Medulla oblongata (tissue), 1 donor: ENCODE results near the gene PPP1R37.

Experiments
- DNase-seq: peaks from one replicate; pipeline ENCODE4 v3.0.0-alpha.2; 2015; ENCODE audit errors: extremely low spot score

PPP1R37 gene

DNA sequence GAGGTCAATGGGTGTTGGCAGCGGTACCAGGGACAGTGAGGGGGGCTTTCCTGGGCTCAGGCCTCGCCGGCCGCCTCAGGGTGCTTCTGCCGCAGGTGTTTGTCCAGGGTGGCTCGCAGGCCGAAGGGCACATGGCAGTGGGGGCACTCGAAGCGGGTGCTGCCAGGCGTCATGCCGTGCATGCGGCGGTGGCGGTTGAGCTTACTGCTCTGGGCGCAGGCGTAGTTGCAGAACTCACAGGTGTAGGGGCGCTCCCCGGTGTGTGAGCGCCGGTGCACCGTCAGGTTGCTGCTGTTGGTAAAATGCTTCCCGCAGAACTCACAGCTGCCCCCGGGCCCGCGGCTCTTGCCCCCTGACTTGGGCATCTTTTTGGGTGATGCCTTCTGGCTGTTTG, 21.4 kb upstream of the PPP1R37 start:
- no peak for DNase-seq

DNA sequence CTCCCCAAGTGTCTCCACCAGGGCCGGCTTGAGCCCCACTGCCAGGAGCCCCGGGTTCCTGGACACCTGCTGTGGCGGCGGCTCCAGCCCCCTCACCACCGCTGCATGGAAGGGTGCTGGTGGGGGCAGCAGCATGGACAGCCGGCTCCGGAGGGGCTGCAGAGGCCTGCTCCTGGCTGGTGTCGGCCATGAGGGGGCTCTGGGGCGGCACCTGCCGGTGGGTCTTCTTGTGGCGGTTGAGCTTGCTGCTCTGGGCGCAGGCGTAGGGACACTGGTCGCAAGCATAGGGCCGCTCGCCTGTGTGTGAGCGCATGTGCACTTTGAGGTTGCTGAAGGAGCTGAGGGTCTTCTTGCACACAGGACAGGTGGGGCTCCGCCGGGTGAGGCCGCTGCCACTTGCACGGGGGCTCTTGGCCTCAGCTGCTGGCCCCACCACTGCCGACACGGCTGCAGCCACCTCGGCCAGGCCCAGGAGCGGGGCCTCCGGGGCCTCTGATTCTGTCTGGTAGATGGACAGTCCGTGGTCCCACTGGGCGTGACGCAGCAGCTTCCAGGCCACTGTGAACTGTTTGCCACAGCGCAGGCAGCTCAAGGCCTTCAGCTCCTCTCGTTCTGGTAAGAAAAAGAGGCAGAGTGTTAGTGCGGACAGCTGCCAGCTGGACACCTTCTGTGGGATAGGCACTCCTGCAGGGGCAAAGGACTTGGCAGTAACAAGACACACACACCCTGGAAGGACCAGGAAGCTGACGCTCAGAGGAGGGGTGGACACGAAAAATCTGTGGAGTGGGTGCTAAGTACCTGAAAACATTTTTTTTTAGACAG, 20.8 kb upstream of the PPP1R37 start:
- no peak for DNase-seq

DNA sequence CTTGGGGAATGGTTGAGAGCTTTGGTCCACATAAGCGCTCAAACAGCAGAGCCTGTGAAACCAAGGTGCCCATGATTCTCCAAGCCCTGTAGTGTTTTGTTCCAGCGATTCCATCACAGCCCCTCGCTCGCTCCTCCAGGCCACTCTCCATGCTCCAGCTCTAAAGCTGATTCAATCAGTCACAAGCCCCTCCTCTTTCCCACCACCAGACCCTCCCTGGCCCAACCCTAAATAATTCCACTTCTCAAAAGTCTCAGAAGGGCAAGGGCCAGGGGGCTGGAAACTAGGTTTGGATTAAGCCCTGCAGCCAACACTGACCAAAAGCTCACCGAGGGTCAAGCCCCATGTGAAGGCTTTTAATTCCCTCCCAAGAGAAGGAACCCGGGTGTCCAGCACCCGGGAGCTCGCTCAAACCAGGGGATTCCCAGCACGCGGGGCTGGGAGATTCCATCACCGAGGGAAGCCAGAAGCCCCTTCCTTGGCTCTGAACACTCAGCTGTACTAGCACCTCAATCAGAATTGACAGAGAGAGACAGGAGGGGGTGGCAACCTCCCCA, 18.2 kb upstream of the PPP1R37 start:
- no peak for DNase-seq

DNA sequence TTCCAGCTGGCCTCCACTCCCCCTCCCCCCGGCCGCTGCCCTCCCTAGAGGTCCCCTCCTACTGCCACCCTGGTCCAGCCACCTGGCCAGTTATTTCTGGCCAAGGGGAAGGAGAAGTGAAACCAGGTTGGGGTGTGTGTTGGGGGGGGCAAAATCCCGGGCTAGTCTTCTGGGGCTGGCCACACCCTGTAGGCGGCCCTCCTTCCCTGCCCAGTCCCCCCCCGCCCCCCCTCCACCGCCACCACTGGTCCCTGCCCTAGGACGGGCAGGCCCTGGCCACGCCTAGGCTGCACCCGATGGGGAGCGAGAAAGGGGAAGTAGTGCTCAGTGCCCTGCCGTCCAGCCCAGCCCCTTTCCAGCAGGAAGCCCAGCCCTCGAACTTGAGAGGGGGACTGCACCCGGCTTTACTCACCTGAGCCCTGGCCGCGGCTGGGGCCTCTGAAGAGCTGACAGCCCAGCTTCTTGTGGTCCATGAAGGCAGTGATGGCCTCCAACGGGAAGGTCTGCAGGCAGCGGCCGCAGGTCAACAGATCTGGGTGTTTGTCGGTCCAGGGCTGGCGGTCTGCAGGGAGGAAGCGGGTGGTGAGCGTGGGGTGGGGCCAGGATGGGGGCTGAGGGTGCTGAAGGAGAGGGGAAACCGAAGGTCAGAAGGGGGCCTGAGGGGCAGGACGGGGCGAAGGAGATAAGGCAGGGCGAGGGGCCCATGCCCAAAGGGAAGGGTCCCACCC, 17.5 kb upstream of the PPP1R37 start:
- DNase-seq, result peak; percentile 66

DNA sequence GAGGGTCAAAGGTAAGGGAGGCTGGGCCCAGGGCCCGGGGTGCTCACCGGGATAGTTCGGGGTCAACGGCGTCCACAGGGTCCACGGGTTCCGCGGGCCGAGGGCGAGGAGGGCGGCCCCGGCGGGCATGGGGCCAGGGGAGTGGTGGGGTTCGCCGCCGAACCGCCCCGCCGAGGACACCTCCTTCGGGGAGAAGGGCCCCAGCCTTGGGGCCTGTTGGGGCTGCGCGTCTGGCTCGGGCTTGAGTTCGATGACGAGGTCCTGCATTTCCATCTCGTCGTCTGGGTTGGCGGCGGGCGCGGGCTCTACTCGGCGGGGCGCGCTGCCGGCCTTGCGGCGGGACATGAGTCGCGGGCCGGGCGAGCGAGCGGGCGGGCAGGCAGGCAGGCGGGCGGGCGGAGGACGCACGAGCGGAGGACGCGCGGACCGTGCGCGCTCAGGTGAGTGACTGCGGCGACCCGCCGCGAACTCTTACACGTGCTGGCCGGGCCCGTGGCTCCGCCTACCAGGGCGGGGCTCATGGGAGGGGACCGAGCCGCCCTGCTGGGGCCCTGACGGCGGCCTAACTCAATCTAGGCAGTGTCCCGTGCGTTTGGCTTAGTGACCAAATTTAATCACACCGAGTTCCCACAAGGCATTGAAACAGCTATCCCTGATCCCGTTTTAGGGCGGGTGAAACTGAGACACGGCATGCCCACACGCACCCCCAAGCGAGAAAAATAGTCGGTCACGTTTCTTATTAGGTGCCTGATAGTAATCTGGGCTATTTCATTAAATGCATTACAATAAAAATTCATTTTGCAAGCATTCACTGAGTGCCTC, 16.7 kb upstream of the PPP1R37 start, which contains the start of gene ZNF296:
ZNF296 (minus strand) TSS at position 450 of the 822 bp plus-strand sequence; CDS start at position 345, 105 bp downstream.
- peak; percentile 36 for DNase-seq

DNA sequence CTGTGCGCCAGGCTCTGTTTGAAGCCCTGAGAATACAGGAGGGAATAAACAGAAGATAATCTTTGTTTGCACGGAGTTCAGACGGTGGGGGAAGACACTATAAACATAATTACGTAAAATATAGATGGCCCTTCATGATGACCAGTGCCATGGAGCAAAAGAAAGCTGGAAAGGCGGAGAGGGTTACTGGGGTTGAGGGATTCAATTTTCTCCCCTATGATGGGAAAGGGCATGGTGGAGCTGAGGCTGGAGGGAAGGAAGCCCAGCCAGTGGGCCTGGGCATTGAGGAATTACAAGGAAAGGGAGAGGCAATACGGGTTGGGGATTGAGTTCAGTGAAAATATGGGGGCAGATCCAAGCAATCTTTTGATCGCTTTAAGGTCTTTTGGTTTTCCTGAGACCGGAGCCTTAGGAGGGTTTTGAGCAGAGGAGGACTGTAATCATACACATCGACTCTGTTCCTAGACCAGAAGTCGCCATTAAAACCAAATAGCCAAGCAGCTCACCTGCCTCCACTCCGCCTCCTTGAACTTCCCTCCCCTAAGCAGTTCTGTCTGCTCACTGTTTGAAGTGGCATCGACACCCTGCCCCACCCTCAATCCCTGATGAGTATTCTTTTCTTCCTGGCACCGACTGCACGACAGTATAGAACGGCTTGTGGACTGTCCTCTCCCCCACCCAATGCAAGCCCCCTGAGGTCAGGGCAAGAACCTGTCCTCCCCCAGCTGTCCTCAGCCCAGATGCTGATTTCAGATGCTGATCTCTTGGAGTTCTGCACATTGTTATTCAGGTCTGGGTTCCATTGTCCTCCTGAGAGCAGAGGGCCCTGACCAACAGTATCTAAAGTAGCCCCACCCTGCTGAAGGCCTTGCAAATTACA, 15.9 kb upstream of the PPP1R37 start:
- no peak for DNase-seq

DNA sequence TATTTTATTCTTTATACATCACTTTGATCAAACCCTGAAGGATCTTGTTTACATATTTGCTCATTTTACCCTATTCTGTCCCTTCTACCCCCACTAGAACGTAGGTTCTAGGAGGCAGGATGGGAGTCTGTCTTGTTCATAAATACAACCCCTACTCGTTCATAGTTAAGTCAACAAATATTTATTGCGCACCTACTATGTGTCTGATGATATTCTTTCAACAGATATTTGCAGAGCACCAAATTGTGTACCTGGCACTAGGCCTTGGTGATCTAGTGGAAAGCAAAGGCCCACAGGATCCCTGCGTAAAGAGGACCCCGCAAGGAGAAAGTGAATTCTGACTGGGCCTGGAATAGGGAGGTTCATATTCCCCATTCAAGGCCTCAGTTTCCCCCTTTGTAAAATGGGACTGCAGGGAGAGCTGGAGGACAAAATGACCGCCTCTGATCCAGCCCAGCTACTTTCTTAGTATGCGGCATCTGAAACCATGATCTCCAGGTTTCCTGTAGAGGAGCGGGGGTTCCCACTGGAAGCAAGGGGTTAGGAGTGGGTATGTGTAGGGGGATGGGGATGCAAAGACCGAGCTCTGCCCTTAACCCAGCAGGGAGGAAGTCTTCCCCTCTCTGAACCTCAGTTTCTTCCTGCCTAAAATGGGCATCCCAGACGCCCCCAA, 14.5 kb upstream of the PPP1R37 start:
- no peak for DNase-seq

DNA sequence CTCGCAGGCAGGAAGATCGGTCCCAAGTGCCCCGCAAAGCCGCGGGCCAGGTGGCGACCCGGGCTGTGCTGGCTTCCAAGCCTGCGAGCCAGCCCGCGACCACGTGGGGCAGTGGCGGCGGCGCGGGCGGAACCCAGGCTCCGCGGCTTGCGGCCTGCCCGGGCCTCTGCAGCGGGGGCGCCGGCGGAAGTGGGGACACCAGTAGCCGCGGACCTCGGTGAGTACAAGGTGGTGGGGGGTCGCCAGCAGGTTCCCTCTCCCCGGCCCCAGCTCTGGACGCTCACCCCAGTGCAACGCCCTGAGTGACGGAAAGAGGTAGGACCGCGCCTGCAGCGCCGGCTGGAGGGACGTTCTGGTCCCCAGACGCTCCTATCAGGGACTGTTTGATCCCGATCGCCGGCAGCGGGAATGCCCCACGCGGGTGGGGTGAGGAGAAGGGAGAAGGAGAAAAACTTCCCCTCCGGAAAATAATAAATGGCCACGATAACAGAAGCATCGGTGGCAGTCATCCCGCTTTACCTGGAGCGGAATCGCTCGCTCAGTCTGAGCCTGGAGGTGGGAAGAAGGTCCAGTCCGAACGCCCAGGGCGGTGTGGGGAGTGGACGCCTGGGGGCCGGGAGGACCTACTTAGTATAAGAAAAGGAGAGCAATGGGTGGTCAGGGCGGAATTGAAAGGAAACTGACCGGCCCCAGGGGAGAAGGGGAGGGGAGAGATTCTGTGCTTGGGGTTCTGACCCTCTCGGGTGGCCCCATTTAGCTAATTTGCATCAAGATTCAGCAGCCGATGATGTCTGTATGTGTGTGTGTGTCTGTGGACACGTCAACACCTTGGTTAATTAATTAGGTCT, 13.7 kb upstream of the PPP1R37 start, which contains the start of gene GEMIN7:
GEMIN7 (plus strand) TSS at position 198 of the 848 bp plus-strand sequence. CDS start 10,855 bp downstream, outside the sequence.
- peak; percentile 63 for DNase-seq

DNA sequence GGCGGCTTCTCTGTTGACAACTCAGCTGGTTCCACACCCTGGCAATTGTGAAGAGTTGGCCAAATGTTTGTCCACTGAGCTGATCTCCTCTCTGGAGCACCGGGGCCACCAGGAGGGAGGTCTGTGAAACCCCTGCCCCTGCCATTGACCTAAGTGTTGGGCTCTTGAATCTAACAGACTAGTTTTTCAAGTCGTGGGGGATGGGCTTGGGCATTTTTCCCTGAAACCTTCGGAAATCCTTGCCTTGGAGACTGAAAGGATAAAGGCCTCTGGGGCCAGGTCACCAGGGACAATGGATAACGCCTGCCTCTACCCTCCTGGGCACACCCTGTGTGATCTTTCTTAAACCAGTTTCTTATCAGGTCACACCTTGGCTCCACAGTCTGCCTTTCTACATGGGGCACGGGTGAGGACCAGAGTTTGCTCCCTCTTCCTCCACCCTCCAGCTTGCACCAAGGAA, 13.0 kb upstream of the PPP1R37 start:
- DNase-seq, result no peak

DNA sequence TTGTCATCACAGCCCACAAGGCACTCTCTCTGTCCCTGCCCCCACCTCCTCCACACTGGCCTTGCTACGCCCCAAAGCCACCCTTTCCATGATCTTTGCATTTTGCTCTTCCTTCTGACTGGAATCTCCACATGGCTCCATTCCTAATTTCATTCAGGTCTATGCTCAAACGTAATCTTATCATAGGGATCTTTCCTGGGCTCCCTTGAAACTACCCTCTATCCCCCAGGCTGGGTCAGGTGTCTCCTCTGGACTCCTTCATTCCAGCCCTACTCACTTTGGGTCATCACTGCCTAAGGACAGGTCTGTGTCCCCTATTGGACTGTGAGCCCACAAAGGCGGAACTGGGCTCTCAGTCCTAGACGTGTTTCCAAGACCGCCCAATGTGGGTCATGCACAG, 10.8 kb upstream of the PPP1R37 start:
- no peak for DNase-seq

DNA sequence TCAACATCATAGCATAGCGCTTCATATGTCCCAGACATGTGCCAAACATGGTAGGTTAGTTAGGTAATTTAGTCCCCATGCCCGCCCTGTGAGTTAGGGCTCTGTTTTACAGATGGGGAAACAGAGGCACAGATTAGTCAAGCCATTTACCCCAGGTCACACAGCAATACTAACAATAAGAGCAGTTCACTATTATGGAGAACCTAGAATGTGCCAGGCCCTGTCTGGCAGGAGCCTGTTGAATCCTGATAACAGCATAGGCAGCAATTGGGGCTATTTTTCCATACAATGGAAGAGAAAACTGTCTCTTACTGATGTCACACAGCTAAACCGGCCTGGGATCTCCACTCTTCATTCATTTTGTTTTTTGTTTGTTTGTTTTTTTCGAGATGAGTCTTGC, 6.5 kb upstream of the PPP1R37 start:
- no peak for DNase-seq

DNA sequence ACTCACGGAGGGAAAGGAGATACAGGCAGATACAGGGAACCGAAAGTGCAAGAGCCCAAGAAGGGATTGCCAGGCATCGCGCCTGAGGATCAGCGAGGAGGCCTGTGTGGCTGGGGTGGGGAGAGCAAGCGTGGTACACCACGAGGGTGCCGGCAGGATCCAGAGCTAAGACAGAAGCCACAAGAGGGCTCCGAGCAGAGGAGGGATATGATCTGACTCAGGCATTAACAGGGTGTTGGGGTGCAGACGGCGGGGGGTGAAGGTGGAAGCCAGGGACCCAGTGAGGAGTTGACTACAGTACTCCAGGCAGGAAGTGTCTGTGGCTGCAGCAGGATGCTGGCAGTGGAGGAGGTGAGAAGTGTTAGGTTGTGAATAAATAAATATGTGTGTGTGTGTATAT, 5.4 kb upstream of the PPP1R37 start:
- no peak for DNase-seq

DNA sequence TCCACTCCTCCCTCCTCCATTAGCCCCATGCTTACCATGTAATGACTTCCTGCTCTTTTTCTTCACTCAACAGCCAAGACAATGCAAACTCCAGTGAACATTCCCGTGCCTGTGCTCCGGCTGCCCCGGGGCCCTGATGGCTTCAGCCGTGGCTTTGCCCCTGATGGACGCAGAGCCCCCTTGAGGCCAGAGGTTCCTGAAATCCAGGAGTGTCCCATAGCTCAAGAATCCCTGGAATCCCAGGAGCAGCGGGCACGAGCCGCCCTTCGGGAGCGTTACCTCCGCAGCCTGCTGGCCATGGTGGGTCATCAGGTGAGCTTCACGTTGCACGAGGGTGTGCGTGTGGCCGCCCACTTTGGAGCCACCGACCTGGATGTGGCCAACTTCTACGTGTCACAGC, 2.9 kb upstream of the PPP1R37 start:
- DNase-seq, result no peak

DNA sequence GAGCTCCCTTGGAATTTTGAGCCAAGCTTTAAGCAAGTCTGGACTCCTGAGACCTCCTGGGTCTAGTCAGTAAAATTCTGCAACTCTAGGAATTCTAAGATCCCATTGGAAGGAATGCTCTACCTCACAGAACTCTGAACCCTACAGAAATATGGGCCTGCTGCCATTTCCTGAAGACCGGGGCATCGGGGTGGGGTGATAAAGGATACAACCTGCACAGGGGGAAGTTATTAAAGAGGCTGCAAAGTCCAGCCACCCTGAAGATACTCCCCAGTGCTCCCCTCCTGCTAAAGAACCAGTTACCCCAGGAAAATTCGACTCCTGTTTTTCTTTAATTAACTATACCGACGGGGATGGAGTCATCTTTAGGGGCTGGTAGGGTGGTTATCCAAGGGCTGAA, 2.4 kb upstream of the PPP1R37 start:
- no peak for DNase-seq

DNA sequence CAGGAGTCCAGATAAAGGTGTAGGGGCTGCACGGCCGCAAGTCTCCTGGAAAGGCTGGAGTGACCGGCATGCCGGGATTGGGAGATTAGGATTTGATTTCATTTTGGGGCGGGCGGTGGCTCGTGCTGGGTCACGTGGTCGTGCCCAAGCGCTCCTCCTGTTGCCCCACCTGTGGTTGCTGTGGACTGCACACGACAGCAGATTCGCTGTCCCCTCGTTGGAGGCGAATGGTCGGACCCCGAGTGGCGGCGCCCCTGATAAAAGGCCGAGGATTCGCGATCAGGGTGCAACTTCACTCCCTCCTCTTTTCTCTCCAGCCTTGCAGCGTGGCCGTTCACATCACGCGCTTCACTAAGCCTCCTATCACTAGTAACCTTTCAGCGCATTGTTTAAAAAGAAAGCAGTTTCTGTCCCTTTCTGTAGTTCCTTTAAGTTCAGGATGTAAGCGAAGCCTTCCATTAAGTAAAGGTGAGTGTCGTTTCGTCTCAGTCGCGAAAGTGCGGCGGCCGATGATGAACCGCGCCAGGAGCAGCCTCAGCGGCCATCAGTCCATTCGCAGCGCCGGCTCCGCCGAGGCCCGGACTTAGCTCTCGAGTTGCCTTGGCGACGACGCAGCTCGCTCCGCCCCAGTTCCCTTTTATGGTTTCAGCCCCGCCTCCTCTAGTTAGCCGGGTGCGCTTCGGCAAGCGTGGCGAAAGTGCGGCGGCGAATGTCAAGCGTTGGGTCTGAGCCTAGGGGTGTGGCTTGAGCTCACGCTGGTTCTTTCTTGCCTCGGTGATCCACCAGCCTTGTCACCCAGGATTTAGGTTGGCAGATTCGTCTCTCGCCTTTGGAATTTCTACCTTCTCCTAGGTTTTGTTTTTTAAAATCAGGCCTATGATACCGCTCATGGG, 1.7 kb upstream of the PPP1R37 start:
- DNase-seq, result peak; percentile 99

DNA sequence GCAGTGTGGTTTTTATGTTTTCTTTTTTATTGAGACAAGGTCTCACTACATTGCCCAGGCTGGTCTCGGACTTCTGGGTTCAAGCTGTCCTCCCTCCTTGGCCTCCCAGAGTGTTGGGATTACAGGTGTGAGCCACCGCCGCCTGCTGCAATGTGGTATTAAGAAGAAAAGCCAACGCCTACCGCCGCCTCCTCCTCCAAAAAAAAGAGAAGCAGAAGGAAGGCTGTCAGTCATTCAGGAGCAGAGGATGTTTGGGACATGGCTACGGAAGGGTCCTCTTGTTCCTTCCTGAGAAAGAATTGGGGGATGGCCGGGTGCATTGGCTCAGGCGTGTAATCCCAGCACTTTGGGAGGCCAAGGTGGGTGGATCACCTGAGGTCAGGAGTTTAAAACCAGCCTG, 1.2 kb downstream of the PPP1R37 start:
- no peak for DNase-seq

DNA sequence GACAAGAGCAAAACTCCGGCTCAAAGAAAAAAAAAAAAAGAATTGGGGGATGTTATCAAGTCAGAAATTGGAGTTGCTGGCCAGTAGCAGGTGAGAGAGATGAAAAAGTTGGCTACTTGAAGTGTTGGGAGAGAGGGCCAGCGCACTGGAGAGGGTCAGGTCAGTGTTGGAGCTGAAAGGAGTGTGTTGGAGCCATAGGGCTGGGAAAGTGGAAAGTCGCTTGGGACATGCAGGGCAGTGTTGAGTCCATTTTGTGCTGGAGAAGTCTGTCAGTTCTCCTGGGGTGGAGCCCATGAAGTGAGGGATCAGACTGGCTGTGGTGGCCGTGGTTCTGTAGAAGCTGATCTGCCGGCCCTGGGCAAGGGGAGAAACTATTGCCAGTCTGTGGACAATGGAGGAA, 1.7 kb downstream of the PPP1R37 start:
- DNase-seq, result no peak
